ENCODE measurements around the gene BRSK1.
"Not testable (repeated sequence)": the region's sequence is repeated elsewhere in the genome, so short reads cannot be mapped to it uniquely, and the experiment has no call there.

Gene BRSK1

GRCh38 chr19:55306712-55307111, 22.9 kb downstream of the BRSK1 start:
- DNase-seq, result no peak

GRCh38 chr19:55308281-55308680, 24.5 kb downstream of the BRSK1 start:
- DNase-seq, result no peak

GRCh38 chr19:55309448-55309847, 25.7 kb downstream of the BRSK1 start:
- DNase-seq, result no peak

- DNase-seq, result no peak
These were observed 26.7 kb downstream of the BRSK1 start for GRCh38 chr19:55310498-55310897.

- no peak for DNase-seq
These were observed 27.6 kb downstream of the BRSK1 start for GRCh38 chr19:55311397-55311796.

GRCh38 chr19:55311797-55312196, 28.0 kb downstream of the BRSK1 start:
- no peak for DNase-seq

GRCh38 chr19:55312621-55313512, 29.1 kb downstream of the BRSK1 start:
- no peak for DNase-seq

- DNase-seq, result no peak
These were observed 30.6 kb downstream of the BRSK1 start for GRCh38 chr19:55314396-55314795.

- DNase-seq, result no peak
These were observed 32.2 kb downstream of the BRSK1 start for GRCh38 chr19:55315956-55316525.

GRCh38 chr19:55316646-55317045, 32.8 kb downstream of the BRSK1 start:
- DNase-seq, result no peak

- DNase-seq, result peak; percentile 91
These were observed 36.0 kb downstream of the BRSK1 start for GRCh38 chr19:55319785-55320184.

GRCh38 chr19:55320844-55321419, 37.1 kb downstream of the BRSK1 start:
- no peak for DNase-seq

- DNase-seq, result no peak
These were observed 37.8 kb downstream of the BRSK1 start for GRCh38 chr19:55321466-55322137.

- DNase-seq, result no peak
These were observed 38.5 kb downstream of the BRSK1 start for GRCh38 chr19:55322204-55322885.

- DNase-seq, result no peak
These were observed 40.9 kb downstream of the BRSK1 start for GRCh38 chr19:55324662-55325061.

GRCh38 chr19:55325172-55325571, 41.4 kb downstream of the BRSK1 start, which contains the start of gene TMEM150B:
Gene TMEM150B, minus strand, starts transcription at chr19:55325341. Its CDS starts 4,305 bp downstream, at chr19:55321036.
- no peak for DNase-seq

- peak; percentile 58 for DNase-seq
These were observed 45.0 kb downstream of the BRSK1 start for GRCh38 chr19:55328774-55329318.

- DNase-seq, result not testable (repeated sequence)
These were observed 46.0 kb downstream of the BRSK1 start for GRCh38 chr19:55329791-55330190.

GRCh38 chr19:55333870-55334269, 50.1 kb downstream of the BRSK1 start:
- DNase-seq, result peak; percentile 93

- no peak for DNase-seq
These were observed 52.3 kb downstream of the BRSK1 start for GRCh38 chr19:55336101-55336500.

- DNase-seq, result peak; percentile 100
These were observed 55.5 kb downstream of the BRSK1 start, which contains the start of gene KMT5C for GRCh38 chr19:55339105-55339888. Gene KMT5C, plus strand, starts transcription at chr19:55339876. Its CDS starts 2,061 bp downstream, at chr19:55341937.
